ENCODE measurements around the gene DYNC1LI2. TPM values are rescaled to one million over a fixed set of nuclear protein-coding genes. Genes with fewer than 3 reads are reported as not detected.

Gene DYNC1LI2
- total and polyA plus RNA-seq, 10 of the 15 experiments (the other 5 are each of a cell fraction or from before 2014, with no cell fraction given) = 6.0 to 46.5 (median 33.7) TPM

GRCh38 chr16:66751303-66751991 is at the start of gene DYNC1LI2 (continued):
- TF ChIP-seq ZNF592 (IDR thresholded peaks at IDR 0.05) (peak; percentile 94), POLR2AphosphoS2 (IDR thresholded peaks at IDR 0.05; ENCODE audit: low read depth, low read length) (peak; percentile 49; the same call in 1 of the 2 replicates), SMARCA5 (IDR thresholded peaks at IDR 0.05) (peak; percentile 99), USF1 (IDR thresholded peaks at IDR 0.05; ENCODE audit: borderline replicate concordance, extremely low read length, insufficient read depth, low read depth, low read length) (no peak), ATF7 (IDR thresholded peaks at IDR 0.05; ENCODE audit: low read depth) (no peak), TAF1 (IDR thresholded peaks at IDR 0.05; ENCODE audit: borderline replicate concordance, low read depth, low read length) (peak; percentile 90; the same call in 1 of the 2 replicates), GATAD2B (conservative IDR thresholded peaks at IDR 0.05; ENCODE audit: low read depth) (peak; percentile 77), POLR2AphosphoS5 (IDR thresholded peaks at IDR 0.05; ENCODE audit: low read length) (peak; percentile 65; the same call in 1 of the 2 replicates), ASH2L (IDR thresholded peaks at IDR 0.05; ENCODE audit: borderline replicate concordance, low read depth) (peak; percentile 62; the same call in 1 of the 2 replicates), TCF7 (IDR thresholded peaks at IDR 0.05; ENCODE audit: borderline replicate concordance) (no peak), CHD2 (IDR thresholded peaks at IDR 0.05; ENCODE audit: borderline replicate concordance, low read depth, low read length) (0 out of 2 replicates have a peak, but pooled peaks have one; percentile 14), SREBF1 (IDR thresholded peaks at IDR 0.05; ENCODE audit: low read length) (0 out of 2 replicates have a peak, but pooled peaks have one; percentile 21), ESRRA (IDR thresholded peaks at IDR 0.05; ENCODE audit: low read length) (no peak), ZBTB33 (IDR thresholded peaks at IDR 0.05) (peak; percentile 29; the same call in 1 of the 2 replicates), BCL3 (IDR thresholded peaks at IDR 0.05; ENCODE audit: borderline replicate concordance, insufficient read depth, low read depth, low read length, poor library complexity, severe bottlenecking) (peak; percentile 31), SIN3A (IDR thresholded peaks at IDR 0.05; ENCODE audit: low read depth, low read length) (0 out of 2 replicates have a peak, but pooled peaks have one; percentile 27), POLR2A (IDR thresholded peaks at IDR 0.05; ENCODE audit: low read depth, low read length) (peak; percentile 86), NBN (IDR thresholded peaks at IDR 0.05) (no peak), RELA (IDR thresholded peaks at IDR 0.05; ENCODE audit: borderline replicate concordance, partially characterized antibody) (peak; percentile 94), EGR1 (IDR thresholded peaks at IDR 0.05; ENCODE audit: borderline replicate concordance in 1 of 2, low read depth in 2 of 2, low read length in 2 of 2) (peak in 1 of 2 experiments; percentile 20; a peak in 1 of 3 replicates), ZSCAN29 (IDR thresholded peaks at IDR 0.05) (peak; percentile 79), TBL1XR1 (IDR thresholded peaks at IDR 0.05; ENCODE audit: low read depth, low read length) (peak; percentile 35; the same call in 1 of the 2 replicates), RB1 (IDR thresholded peaks at IDR 0.05; ENCODE audit: borderline replicate concordance) (peak; percentile 99)
